Astrocyte (in vitro differentiated cells and primary cell): ENCODE data around the gene GALE.

Experiments used
- CTCF ChIP-seq: IDR thresholded peaks from 2 replicates; pipeline ENCODE4 v1.5.1; 2011; ENCODE audit warnings: low read depth, mild to moderate bottlenecking, inconsistent platforms, low read length, moderate library complexity; ENCODE audit not compliant: insufficient read depth
- EZH2 ChIP-seq: IDR thresholded peaks from 2 replicates; pipeline ENCODE4 v1.6.1; 2012; ENCODE audit warnings: mild to moderate bottlenecking, low read length, inconsistent platforms; ENCODE audit not compliant: insufficient read depth

GRCh38 chr1:23791516-23792047, 9.0 kb downstream of the GALE start:
- TF ChIP-seq CTCF, result no peak
- TF ChIP-seq EZH2, result no peak
